ENCODE results near the gene ATXN7. TPM values are rescaled to one million over a fixed set of nuclear protein-coding genes. Genes with fewer than 3 reads are reported as not detected.

The ATXN7 gene
- total RNA-seq, 1 donor from 2014 or later, result 10.9 TPM

- no peak for DNase-seq
Measured at GRCh38 chr3:63986146-63986545, 122.5 kb downstream of the ATXN7 start.

DNA sequence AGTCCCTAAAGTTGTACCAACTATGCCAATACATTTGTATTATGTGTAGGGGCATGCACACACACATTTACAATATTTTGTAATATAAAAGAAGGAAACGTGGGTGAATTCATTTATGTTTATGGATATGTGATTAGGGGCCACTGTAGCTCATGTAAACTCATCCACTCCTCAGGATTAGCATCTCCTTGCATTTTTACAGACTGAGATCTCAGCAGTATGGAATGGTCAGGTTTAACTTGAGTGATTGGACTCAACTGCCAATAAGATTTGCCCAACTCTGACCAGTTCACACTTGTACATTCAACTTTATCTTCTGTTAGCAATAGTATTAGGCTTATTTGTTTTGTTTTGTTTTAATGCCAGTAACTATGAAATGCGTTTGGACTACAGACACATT is 123.2 kb downstream of the ATXN7 start:
- DNase-seq, result no peak

GRCh38 chr3:63988943-63989342 is 125.3 kb downstream of the ATXN7 start:
- no peak for DNase-seq

DNA sequence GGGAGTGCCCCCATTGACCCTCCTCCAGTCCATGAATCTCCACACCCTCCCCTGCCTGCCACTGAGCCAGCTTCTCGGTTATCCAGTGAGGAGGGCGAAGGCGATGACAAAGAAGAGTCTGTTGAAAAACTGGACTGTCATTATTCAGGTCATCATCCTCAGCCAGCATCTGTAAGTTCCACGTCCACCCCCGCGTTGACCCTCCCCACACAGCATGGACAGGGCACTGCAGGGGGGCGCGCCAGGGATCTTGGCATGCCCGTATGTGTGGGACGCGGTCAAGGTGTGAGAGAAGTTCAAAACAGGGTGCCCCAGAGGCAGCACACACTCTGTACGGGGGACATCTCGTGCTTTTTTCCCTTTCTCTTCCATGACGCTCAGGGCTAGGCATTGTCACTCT is 126.5 kb downstream of the ATXN7 start:
- no peak for DNase-seq

DNA sequence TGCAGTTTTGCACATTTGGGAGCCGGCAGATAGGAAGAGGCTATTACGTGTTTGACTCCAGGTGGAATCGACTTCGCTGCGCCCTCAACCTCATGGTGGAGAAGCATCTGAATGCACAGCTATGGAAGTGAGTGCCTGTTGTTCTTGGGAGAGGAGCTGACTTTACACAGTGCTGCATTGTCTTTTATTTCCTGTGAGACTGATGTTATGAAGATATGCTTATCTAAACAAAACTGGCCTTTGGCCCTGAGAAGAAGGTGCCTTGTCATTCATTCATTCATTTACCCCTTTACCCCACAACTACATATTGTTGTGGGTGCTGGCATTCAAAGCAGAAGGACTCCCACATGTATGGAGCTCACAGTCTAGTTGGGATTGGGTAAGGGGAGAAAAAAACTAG is 127.1 kb downstream of the ATXN7 start:
- DNase-seq, result no peak

- no peak for DNase-seq
Measured at GRCh38 chr3:63991666-63992065, 128.0 kb downstream of the ATXN7 start.

GRCh38 chr3:63992516-63993209 is 129.0 kb downstream of the ATXN7 start:
- no peak for DNase-seq

DNA sequence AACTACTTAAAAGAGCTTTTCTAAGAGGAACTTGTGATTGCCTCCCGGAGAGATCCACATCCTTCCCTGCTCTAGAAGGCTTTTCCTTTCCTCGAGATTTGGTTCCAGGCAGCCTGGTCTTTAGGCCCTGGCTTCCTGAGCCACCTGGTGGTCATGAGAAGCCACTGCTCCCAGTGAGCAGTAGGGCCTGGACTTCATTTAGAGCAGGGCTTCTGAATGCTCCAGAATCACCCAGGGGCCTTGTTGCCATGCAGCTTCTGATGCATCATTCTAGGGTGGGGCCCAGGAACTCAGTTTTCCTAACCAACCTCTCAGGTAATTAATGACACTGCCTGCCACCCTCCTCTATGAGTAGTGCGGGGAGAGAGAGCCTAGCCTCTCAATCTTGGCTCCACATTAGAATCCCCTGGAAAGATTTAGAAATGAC is 130.0 kb downstream of the ATXN7 start:
- DNase-seq, result peak; percentile 51

GRCh38 chr3:63995086-63995485 is 131.4 kb downstream of the ATXN7 start:
- DNase-seq, result no peak

DNA sequence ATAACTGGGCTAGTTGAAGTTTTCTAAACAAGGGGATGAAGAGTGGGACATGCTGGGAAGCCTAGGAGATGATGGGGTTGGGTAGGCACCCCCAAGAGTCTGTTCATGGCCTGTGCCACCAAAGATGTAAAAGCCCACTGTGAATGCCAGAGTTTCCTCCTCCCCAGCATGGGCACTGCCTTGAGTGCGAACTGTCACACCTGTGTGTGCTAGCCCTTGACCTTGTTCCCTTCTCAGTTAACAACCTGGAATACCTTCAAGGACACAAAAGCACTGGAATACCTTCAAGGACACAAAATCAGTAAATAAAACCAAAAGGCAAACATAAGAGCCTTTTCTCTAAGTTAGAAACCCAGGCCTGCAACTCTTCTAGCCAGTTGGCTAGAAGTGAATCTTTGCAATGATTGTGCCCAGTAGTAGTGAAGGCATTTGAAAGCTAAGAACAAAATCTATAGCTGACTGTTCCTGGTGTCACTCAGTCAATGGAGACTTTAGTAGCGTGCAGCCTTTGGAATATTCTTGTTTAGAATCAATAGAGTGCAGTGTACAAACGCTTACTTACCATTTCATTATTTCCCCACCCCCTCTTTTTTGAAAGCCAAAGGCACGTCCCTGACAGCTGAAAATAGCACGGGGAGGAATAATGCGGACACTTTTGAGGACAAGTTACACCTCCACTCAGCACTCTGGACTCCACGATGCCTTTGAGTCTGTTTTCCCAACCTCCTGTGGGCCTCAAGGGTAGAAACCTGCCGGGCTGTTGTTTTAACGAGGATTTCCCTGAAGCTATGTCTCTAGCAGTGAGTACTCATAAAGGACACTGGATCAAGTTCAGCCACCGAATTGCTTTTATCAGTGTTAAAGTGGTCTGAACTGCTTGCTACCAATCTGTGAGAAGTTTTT is 135.4 kb downstream of the ATXN7 start:
- no peak for DNase-seq

DNA sequence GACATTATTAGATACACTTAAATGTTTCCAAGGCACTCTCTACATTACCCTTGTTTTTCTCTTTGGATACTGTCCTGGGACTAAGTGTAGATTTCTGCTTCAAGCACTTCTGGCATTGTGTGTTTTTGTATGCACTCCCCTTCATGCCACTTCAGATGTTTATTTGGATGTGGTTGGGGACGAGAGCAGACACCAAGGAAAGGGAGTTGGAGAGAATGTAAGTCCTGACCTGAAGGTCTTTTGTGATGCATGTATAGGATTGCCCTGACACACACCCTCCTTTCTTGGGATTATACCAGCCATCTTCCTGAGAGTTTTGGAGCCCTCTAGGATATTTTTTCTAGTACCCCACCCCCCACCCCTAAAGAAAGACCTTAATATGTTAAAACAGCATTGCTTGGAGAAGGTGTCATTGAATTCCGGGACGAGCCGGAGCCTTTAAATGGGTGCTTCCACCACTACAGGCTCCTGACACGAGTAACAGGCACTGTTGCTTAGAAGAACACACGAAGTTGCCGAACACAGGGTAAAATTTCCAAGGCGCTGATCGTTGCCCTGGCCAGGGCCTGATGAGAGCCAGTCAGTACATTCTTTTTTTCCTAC is 136.9 kb downstream of the ATXN7 start:
- DNase-seq, result no peak

GRCh38 chr3:64002233-64002632 is 138.6 kb downstream of the ATXN7 start:
- DNase-seq, result no peak

DNA sequence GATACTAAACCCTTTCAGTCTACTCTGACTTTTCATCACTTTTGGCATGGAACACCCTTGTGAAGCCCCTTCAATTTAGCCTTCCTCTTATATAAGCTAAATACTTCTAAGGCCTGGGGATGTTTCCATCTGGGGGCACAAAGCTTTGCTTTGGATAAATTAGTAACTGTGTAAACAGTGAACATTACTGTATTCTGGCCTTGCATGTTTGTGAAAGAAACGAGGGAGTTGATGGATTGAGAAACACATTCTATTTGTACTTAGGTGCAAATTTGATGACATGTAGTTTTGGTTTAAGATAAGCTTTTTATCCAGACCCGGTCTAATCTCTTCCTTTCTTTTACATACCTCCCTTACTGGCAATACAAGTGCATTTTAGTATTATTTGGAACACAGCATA is 139.9 kb downstream of the ATXN7 start:
- no peak for DNase-seq

- no peak for DNase-seq
Measured at GRCh38 chr3:64008017-64008416, 144.3 kb downstream of the ATXN7 start.

DNA sequence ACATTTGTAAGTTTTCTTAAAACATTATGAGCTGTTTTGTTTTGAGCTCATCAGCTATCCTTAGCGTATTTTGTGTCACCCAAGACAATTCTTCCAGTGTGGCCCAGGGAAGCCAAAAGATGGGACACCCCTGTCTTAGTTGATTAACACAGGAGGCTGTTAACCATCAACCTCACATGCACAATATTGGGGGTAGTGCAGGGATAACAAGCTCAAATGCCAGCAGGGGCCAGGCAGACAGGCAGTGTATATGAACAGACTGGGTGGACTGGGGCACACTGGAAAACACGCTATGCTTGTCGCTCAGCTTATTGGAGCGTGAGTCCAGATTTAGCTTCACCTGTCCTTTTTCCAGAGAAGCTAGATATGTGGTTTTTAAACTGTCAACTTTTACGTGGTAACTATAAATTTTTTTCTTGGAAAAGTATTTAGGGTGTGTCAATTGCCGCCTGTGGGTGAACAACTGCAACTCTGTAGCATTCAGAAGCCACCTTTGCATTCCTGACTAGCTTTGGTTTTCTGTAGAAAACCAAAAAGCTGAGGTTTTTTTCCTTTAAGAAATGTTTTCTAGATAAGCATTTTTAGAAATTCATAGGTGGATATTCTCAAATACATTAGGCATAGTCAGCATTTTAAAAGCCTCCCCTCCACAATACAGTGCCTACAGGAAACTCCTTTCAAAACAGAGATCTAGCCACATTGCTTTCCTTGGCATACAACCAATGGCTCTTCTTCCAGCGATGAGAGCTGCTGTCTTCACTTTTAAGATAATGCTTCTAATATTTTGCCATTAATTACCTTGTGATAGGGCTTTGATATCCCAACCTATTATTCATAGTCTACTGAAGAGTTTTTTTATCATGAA is 145.1 kb downstream of the ATXN7 start:
- no peak for DNase-seq

- DNase-seq, result no peak
Measured at GRCh38 chr3:64009528-64009927, 145.9 kb downstream of the ATXN7 start.

DNA sequence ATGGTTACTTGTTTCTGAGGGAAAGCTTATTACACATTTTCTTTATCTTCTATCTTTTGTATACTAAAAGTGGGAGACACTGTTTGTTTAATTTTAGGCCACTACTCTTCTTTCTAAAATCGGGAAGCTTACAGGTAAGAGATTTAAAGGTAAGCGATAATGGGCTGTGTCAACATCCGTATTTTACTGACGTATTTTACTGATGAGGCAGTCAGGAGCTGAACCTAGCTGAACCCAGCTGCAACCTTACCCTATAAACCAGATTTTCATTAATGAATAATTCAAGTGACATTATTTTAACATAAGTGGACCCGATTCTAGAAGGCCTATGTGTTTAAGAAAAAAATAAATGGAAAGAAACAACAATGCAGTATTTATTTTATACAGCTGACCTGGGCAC is 146.5 kb downstream of the ATXN7 start:
- no peak for DNase-seq

DNA sequence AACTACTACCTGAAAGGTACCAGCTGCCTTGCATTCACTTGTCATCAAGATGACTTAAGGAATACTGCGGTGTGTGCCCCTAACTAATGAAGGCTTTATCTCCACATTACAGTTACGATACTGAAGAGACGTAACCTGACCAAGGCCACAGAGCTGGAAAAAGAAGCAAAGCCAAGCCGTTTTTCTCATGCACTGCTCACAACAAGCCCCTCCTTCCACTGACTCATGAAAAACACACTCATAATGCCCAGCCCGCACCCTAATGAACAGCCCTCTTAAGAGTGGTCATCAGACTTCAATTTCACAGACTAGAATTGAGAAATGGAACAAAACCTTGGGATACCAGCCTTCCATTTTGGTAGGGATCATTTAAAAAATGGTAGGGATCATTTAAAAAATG is 148.0 kb downstream of the ATXN7 start:
- no peak for DNase-seq

- no peak for DNase-seq
Measured at GRCh38 chr3:64016941-64017620, 153.4 kb downstream of the ATXN7 start.

- DNase-seq, result no peak
Measured at GRCh38 chr3:64019271-64019670, 155.6 kb downstream of the ATXN7 start.

GRCh38 chr3:64019879-64020278 is 156.2 kb downstream of the ATXN7 start:
- DNase-seq, result no peak

- DNase-seq, result no peak
Measured at GRCh38 chr3:64021922-64022321, 158.3 kb downstream of the ATXN7 start.
